ENCODE results near the gene RNF213.

DNA sequence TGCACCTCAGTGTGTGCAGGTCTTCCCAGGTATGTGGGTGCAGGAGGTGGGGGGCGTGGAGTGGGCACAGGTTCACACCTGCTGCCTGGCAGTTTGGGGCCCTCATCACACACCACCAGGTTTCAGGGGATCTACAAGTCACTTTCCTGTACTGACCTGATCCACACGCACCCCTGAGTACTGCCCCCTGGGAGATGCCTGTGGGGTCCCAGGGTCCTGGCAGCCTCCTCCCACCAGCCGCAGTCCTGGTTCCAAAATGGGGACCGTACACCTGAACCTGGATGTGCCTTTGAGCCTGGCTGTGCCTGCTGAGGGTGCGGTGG lies 25.9 kb downstream of the RNF213 start:
- TF ChIP-seq CTCF (IDR thresholded peaks at IDR 0.05; ENCODE audit: insufficient read depth, low read length): no peak
- no peak for TF ChIP-seq GABPA (IDR thresholded peaks at IDR 0.05; ENCODE audit: low read depth)
- TF ChIP-seq POLR2AphosphoS5 (IDR thresholded peaks at IDR 0.05; ENCODE audit: low read depth): no peak
- no peak for TF ChIP-seq REST (IDR thresholded peaks at IDR 0.05; ENCODE audit: insufficient replicate concordance, low read depth)
- no peak for TF ChIP-seq SPI1 (IDR thresholded peaks at IDR 0.05; ENCODE audit: borderline replicate concordance, low read depth)
